ENCODE data around the gene COL28A1. TPM values are rescaled to one million over a fixed set of nuclear protein-coding genes. Genes with fewer than 3 reads are reported as not detected.

Gene COL28A1
- total RNA-seq, 1 donor from 2014 or later, result 1.8 TPM

DNA sequence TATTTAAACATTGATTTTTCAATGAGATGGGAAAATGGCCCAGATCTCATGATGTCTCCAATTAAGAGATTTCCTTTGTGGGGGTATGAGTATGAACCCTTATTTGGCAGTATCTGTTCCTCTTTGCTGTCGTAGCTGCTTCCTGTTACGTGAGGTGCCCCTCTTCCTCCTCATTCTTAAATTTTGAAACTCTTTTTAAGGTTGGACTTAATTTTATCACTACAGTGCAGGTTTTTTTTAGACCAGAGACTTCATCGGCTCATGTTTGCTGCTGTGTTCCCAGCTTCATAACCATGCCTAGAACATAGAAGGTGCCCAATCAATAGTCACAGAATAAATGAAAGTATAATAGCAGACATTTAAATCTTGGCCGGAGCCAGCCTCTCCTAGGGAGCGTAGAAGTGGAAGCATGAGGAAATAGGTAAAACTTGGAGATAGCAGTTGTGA, 33.4 kb upstream of the COL28A1 start:
- Mint-ChIP-seq H3K4me1 (peaks cover 19% of the 10 kb centered on the region), H3K27ac (no peak overlapping the region), H3K9me3 (peaks cover 5% of the 10 kb centered on the region), H3K27me3 (ENCODE audit: low read depth) (no peaks in the 10 kb centered on the region), H3K36me3 (peaks cover 32% of the 10 kb centered on the region), H3K4me3 (no peak overlapping the region)
- no peak for DNase-seq (ENCODE audit: low spot score in 2 of 2, unreplicated experiment in 2 of 2)
- TF ChIP-seq, protein P1, sequence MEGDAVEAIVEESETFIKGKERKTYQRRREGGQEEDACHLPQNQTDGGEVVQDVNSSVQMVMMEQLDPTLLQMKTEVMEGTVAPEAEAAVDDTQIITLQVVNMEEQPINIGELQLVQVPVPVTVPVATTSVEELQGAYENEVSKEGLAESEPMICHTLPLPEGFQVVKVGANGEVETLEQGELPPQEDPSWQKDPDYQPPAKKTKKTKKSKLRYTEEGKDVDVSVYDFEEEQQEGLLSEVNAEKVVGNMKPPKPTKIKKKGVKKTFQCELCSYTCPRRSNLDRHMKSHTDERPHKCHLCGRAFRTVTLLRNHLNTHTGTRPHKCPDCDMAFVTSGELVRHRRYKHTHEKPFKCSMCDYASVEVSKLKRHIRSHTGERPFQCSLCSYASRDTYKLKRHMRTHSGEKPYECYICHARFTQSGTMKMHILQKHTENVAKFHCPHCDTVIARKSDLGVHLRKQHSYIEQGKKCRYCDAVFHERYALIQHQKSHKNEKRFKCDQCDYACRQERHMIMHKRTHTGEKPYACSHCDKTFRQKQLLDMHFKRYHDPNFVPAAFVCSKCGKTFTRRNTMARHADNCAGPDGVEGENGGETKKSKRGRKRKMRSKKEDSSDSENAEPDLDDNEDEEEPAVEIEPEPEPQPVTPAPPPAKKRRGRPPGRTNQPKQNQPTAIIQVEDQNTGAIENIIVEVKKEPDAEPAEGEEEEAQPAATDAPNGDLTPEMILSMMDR (IDR thresholded peaks at IDR 0.05; ENCODE audit: unreplicated experiment), result no peak

DNA sequence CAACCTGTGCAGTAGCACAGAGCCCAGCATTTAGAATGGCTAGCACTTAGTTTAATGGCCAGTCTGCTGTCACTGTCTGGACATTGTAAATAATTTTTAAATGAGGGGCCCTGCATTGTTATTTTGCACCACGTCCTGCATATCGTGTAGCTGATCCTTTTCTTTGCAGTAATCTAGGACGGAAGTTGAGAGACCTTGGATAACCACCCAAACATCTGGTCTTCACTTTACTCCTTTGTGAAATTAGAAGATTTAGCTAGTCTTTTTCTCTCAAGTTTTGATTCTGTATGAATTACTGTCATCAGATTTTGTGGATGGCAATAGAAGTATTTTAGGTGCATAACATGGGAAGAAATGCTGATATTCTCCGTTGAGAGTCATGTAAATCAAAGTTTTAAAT, 32.9 kb upstream of the COL28A1 start:
- peaks cover 20% of the 10 kb centered on the region for H3K4me1 Mint-ChIP-seq
- peaks cover 28% of the 10 kb centered on the region for H3K36me3 Mint-ChIP-seq
- H3K9me3 Mint-ChIP-seq, result peaks cover 5% of the 10 kb centered on the region
- no peaks in the 10 kb centered on the region for H3K27me3 Mint-ChIP-seq (ENCODE audit: low read depth)
- DNase-seq (ENCODE audit: low spot score in 2 of 2, unreplicated experiment in 2 of 2), result no peak
- H3K27ac Mint-ChIP-seq, result no peak overlapping the region
- H3K4me3 Mint-ChIP-seq, result peak overlapping the region; percentile 72
- TF ChIP-seq, protein P1 (IDR thresholded peaks at IDR 0.05; ENCODE audit: unreplicated experiment), result no peak

DNA sequence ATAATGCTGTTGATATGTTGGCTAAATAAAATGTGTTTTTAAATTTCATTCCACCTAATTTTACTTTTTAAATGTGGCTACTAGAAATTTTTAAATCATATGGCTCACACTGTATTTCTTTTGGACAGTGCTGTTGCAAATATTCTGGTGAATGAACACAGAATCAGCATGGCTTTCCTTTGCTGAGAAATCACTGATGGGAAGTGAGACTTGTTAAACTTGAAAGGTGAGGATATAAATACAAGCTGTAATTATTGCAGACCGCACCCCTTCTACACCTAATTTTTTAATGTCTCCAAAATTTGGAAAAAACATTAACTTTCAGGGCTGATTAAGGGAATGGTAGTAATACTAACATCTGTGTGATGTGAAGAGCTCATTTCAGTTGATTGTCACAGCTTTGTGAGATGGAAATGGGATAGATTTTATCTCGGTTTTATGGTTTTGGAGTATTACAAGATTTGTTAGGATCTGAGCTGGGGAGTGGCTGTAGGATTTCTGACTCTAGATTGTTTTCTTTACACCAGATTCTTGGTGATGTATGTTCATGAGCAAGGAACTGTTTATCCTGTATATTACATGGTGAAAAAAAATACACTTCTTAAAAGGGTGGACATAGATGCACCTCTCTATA, 32.3 kb upstream of the COL28A1 start:
- no peaks in the 10 kb centered on the region for H3K27me3 Mint-ChIP-seq (ENCODE audit: low read depth)
- peaks cover 23% of the 10 kb centered on the region for H3K36me3 Mint-ChIP-seq
- peaks cover 24% of the 10 kb centered on the region for H3K4me1 Mint-ChIP-seq
- TF ChIP-seq, protein P1 (IDR thresholded peaks at IDR 0.05; ENCODE audit: unreplicated experiment), result no peak
- peak overlapping the region; percentile 72 for H3K4me3 Mint-ChIP-seq
- peaks cover 5% of the 10 kb centered on the region for H3K9me3 Mint-ChIP-seq
- H3K27ac Mint-ChIP-seq, result peak overlapping the region; percentile 78
- no peak for DNase-seq (ENCODE audit: low spot score in 2 of 2, unreplicated experiment in 2 of 2)

DNA sequence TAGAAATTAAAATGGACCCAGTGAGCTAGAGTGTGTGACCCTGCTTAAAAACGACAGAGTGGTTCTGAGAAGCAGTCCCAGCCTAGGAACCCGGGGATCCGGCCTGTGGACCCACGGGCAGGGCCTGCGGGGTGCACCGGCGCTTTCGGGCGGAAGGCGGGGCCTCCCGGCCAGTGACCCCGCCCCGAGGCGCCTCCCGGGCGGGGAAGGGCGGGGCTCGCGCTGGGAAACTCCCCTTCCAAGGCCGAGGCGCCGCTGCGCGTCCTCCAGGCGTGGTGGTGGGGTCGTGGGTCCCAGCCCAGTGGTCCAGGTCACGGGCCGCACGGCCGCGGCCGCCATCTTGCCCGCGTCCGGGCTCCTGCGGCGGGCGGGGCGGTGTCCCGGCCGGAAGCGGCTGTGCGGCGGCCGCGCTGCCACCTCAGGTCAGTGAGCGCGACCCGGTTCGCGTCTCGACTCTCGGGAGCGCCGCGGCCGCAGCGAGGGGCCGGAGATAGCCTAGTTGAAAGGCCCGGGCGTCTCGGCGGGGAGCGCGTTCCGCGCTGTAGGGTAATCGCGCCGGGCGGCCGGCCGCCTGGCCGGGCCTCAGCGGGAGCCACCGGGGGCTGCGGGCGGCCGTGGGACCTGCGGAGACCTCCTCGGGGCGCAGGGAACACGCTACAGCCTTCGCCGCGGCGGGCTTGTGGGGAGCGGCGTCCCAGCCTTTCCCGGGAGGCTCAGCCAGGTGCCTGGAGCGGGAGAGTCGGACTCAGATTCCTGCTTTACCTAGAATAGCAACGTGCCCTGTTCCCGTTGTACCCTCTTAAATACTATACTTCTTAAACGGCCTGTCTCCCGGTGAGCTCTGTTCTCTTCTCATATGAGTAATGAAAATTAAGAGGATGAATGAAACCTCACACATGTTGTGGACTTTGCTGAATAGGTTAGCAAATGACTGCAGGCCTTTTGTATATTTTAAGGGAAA, 31.3 kb upstream of the COL28A1 start, which contains the start of gene MIOS:
TSS of gene MIOS (plus strand) at position 234 of the 961 bp plus-strand sequence. CDS start 5,592 bp downstream, outside the sequence.
- no peaks in the 10 kb centered on the region for H3K27me3 Mint-ChIP-seq (ENCODE audit: low read depth)
- TF ChIP-seq, protein P1 (IDR thresholded peaks at IDR 0.05; ENCODE audit: unreplicated experiment), result no peak
- peaks cover 16% of the 10 kb centered on the region for H3K36me3 Mint-ChIP-seq
- peak within 1 kb of the TSS; percentile 72 for H3K4me3 Mint-ChIP-seq
- peak; percentile 62 to 77 for DNase-seq (ENCODE audit: low spot score in 2 of 2, unreplicated experiment in 2 of 2)
- H3K27ac Mint-ChIP-seq, result peak within 1 kb of the TSS; percentile 78
- H3K4me1 Mint-ChIP-seq, result peaks cover 28% of the 10 kb centered on the region
- H3K9me3 Mint-ChIP-seq, result peaks cover 5% of the 10 kb centered on the region

DNA sequence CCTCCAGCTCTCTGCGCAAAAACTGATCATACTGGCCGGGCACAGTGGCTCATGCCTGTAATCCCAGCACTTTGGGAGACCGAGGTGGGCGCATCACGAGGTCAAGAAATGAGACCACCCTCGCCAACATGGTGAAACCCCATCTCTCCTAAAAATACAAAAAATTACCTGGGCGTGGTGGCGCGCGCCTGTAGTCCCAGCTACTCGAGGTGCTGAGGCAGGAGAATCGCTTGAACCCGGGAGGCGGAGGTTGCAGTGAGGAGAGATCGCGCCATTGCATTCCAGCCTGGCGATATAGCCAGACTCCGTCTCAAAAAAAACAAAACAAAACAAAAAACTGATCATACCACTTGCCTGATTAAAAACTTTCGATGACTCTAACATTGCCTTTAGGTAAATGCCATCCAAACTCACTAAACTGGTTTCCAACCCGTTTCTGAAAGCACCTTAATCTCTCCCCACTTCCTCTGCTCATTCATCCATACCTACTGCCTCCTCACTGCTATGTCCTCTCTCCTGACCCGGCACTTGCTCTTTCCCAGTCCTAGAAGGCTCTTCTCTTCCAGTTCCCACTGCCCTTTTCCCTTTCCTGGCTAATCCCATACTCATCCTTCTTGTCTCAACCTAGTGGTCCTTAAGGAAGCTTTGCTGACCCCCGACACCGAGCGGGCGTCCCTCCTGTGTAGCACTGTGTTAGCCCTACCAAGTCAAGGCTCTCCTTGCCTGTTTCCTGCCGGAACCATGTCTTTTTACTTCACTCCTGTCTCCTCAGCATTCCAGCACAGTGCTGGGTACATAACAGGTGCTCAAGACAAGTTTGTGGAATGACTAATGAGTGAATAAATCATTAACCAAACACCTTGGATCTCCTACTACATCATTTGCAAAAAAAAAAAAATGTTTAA, 30.3 kb upstream of the COL28A1 start:
- Mint-ChIP-seq H3K9me3 (peaks cover 8% of the 10 kb centered on the region), H3K4me3 (no peak overlapping the region), H3K27ac (no peak overlapping the region), H3K4me1 (peaks cover 28% of the 10 kb centered on the region), H3K27me3 (ENCODE audit: low read depth) (no peaks in the 10 kb centered on the region), H3K36me3 (peaks cover 23% of the 10 kb centered on the region)
- DNase-seq (ENCODE audit: low spot score in 2 of 2, unreplicated experiment in 2 of 2), result peak in 1 of 2 experiments; percentile 46
- TF ChIP-seq, protein P1 (IDR thresholded peaks at IDR 0.05; ENCODE audit: unreplicated experiment), result no peak
